Neural progenitor cell (in vitro differentiated cells): Measurements from ENCODE around the gene AK5.

Source experiments
- CTCF ChIP-seq: fragments of 200-600 bp; sonication (generic); IDR thresholded peaks from 2 replicates; pipeline ENCODE4 v1.5.1; 2017; ENCODE audit warnings: antibody characterized with exemption, mild to moderate bottlenecking
- EZH2 ChIP-seq: fragments of 200-600 bp; sonication (generic); IDR thresholded peaks from 2 replicates; pipeline ENCODE4 v1.6.1; 2017; ENCODE audit warnings: antibody characterized with exemption, mild to moderate bottlenecking, moderate library complexity
- EZH2phosphoT487 ChIP-seq: fragments of 200-600 bp; sonication (generic); IDR thresholded peaks from 2 replicates; pipeline ENCODE4 v1.6.1; 2017; ENCODE audit warnings: antibody characterized with exemption

- TF ChIP-seq EZH2 (no peak), CTCF (no peak), EZH2phosphoT487 (no peak)
These were observed 189.9 kb downstream of the AK5 start for GRCh38 chr1:77471691-77472090.
